Esophagus squamous epithelium (tissue), 5 donors: Measurements from ENCODE around the gene GLG1. TPM values are rescaled to one million over a fixed set of nuclear protein-coding genes. Genes with fewer than 3 reads are reported as not detected.

Experiments
- DNase-seq: peaks from one replicate; lab custom pipeline; 2025; lab: John Stamatoyannopoulos, UW
- H3K27ac ChIP-seq, 4 donors: fragments of 200-600 bp; sonication (generic); one replicate each; pipeline ENCODE4 v1.5.1; 2016 to 2019; ENCODE audit warnings: mild to moderate bottlenecking in 1 of 4
- H3K27me3 ChIP-seq, 4 donors: fragments of 200-600 bp; sonication (generic); 1 replicate in 3 of 4; 2 replicates in 1 of 4; pipeline versions ENCODE4 v1.5.1 to v1.6.0; 2017 to 2021; ENCODE audit warnings: antibody characterized with exemption in 1 of 4
- H3K36me3 ChIP-seq, 3 donors: fragments of 200-600 bp; sonication (generic); one replicate each; pipeline ENCODE4 v1.5.1; 2016 to 2019
- H3K4me1 ChIP-seq, 3 donors: fragments of 200-600 bp; sonication (generic); one replicate each; pipeline ENCODE4 v1.5.1; 2017 to 2019
- H3K4me3 ChIP-seq, 4 donors: fragments of 200-600 bp; sonication (generic); 1 replicate in 3 of 4; 2 replicates in 1 of 4; pipeline ENCODE4 v1.5.1; 2016 to 2019; ENCODE audit warnings: mild to moderate bottlenecking in 2 of 4, moderate library complexity in 1 of 4
- H3K9me3 ChIP-seq, 3 donors: fragments of 200-600 bp; sonication (generic); one replicate each; pipeline ENCODE4 v1.5.1; 2016 to 2019
- CTCF ChIP-seq, 6 experiments: fragments of 450-650 bp in 4 of 6; fragments of 200-600 bp in 2 of 6; sonication (generic) in 2 of 6; IDR thresholded peaks; one replicate each; pipeline ENCODE4 v1.5.1; 2016 to 2019; ENCODE audit warnings: antibody characterized with exemption in 6 of 6, mild to moderate bottlenecking in 4 of 6, moderate library complexity in 4 of 6
- POLR2A ChIP-seq, 4 donors: fragments of 450-650 bp; IDR thresholded peaks; one replicate each; pipeline ENCODE4 v1.6.1; 2017; ENCODE audit warnings: antibody characterized with exemption in 4 of 4, mild to moderate bottlenecking in 4 of 4, moderate library complexity in 3 of 4
- WGBS, 2 donors: methylation state at CpG; one replicate each; pipeline ENCODE4 v1.1.5; 2018; 5-methylcytosine and 5-hydroxymethylcytosine counted together
- intact Hi-C: fragments of 100-400 bp; cut with DNase I; formaldehyde crosslinking; loops from one replicate; pipeline ENCODE4 v1.15.0; 2022
- total RNA-seq, 4 donors: library from RNA; depleted of rRNA; stranded (reverse); fragments of >200 nt; gene quantifications; one replicate each; pipeline ENCODE4 v1.1.0, GENCODE V29; 2016
- donor health status: DM: yes; HTN: yes; CAD: no.

GLG1 gene
- total RNA-seq, 4 donors from 2014 or later = 59.2 to 71.9 (median 60.8) TPM

- WGBS, 2 donors = 79 to 81% methylated on average over 7 of the region's 7 CpGs
- no peak for DNase-seq
- intact Hi-C loops = no loop called here
Observed at GRCh38 chr16:74633686-74634085, 26.8 kb upstream of the GLG1 start.

DNA sequence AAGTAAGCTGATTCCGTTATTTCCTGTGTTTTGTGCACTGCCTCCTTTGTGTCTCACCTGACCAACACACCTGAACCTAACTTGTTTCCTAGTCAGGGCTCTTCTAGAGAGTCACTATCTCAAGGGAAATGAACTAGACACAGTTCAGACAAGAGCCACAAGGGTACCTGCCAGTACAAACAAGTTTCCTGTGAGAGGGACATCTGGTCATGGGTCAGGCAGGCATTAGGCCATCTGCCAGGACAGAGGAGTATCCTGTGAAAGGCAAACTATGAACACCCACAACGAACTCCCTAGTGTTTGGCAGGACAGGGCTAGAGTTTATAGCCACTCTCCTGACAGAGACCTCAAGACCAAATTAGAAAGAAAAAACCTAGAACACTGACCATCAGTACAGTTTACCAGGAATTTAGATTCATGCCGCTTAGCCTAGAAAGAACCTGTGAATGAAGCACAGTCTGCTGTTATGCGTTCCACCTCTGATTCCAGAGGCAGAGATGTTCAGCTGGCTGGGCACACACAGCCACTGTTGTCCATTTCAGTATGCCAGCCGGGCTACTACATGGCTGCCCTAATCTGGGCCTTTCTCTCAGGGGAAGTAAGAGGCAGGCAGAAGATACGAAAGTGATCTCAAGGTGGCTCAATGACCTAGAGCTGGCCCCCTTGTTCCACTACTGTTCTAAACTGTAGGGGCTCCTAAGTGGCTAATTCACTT is 20.7 kb upstream of the GLG1 start:
- no peak for TF ChIP-seq POLR2A (IDR thresholded peaks at IDR 0.05)
- no peak for TF ChIP-seq CTCF (IDR thresholded peaks at IDR 0.05)
- Histone ChIP-seq H3K27ac (no peak overlapping the region), H3K36me3 (peaks cover 26 to 100% (median 64%) of the 10 kb centered on the region in 3 donors), H3K4me3 (no peak overlapping the region), H3K27me3 (no peaks in the 10 kb centered on the region), H3K4me1 (no peaks in the 10 kb centered on the region), H3K9me3 (no peaks in the 10 kb centered on the region)
- intact Hi-C loops = loop anchor here (10.0 kb wide), 1 partner anchor 313 kb away; no protein-coding TSS in a partner anchor
- DNase-seq = no peak
- WGBS, 2 donors = 72 to 79% methylated on average over 4 to 6 of the region's 6 CpGs

More at GRCh38 chr16:74633686-74634085, 26.8 kb upstream of the GLG1 start:
- Histone ChIP-seq H3K4me1 (no peaks in the 10 kb centered on the region), H3K27me3 (no peaks in the 10 kb centered on the region), H3K27ac (no peak overlapping the region), H3K4me3 (no peak overlapping the region), H3K9me3 (no peaks in the 10 kb centered on the region), H3K36me3 (peaks cover 6 to 100% (median 51%) of the 10 kb centered on the region in 3 donors)
- no peak for TF ChIP-seq POLR2A (IDR thresholded peaks at IDR 0.05)
- no peak for TF ChIP-seq CTCF (IDR thresholded peaks at IDR 0.05)

- no peak overlapping the region for H3K27ac ChIP-seq
- no peak for DNase-seq
- H3K36me3 ChIP-seq = peaks cover 26 to 100% (median 60%) of the 10 kb centered on the region in 3 donors
- no peak for TF ChIP-seq POLR2A (IDR thresholded peaks at IDR 0.05)
- TF ChIP-seq CTCF (IDR thresholded peaks at IDR 0.05) = no peak
- H3K4me1 ChIP-seq = no peaks in the 10 kb centered on the region
- H3K9me3 ChIP-seq = no peaks in the 10 kb centered on the region
- 38 to 67% methylated on average over 1 of the region's 1 CpG for WGBS, 2 donors
- H3K27me3 ChIP-seq = no peaks in the 10 kb centered on the region
- H3K4me3 ChIP-seq = no peak overlapping the region
- intact Hi-C loops = loop anchor here (10.0 kb wide), 1 partner anchor 312 kb away; no protein-coding TSS in a partner anchor
Observed at GRCh38 chr16:74626741-74627416, 20.0 kb upstream of the GLG1 start.

DNA sequence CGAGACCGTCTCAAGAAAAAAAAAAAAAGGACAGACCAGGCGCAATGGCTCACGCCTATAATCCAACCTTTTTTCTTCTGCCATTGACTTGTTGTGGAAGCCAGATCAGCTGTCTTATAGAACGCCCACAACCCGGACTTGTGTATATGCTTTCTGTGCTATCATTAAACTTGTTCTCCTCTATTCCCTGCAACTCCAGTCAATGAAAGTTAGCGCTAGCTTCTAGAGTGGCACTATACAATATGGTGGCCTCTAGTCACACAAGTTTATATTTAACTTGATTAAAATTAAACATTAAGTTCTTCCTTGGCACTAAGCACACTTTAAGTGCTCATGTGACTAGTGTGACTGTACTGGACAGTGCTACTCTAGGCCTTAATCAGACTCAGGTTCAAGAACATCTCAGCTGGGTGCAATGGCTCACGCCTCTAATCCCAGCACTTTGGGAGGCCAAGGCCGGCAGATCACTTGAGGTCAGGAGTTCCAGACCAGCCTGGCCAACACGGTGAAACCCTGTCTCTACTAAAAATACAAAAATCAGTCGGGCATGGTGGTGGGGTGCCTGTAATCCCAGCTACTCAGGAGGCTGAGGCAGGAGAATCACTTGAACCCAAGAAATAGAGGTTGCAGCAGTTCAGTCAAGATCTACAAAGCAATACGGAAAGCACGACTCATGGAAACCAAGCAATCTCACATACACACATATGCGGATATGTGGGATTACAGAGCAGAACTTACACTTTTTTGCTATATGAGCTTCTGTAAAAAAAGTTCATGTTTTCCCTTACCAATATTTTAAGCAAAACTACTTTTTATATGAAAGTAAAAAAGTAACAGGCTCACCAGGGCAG is 18.8 kb upstream of the GLG1 start:
- intact Hi-C loops = loop anchor here (10.0 kb wide), 1 partner anchor 311 kb away; no protein-coding TSS in a partner anchor
- H3K27me3 ChIP-seq = no peaks in the 10 kb centered on the region
- 91 to 94% methylated on average over 11 to 12 of the region's 14 CpGs for WGBS, 2 donors
- H3K4me1 ChIP-seq = no peaks in the 10 kb centered on the region
- DNase-seq = no peak
- no peak overlapping the region for H3K27ac ChIP-seq
- TF ChIP-seq CTCF (IDR thresholded peaks at IDR 0.05) (no peak), POLR2A (IDR thresholded peaks at IDR 0.05) (no peak)
- H3K36me3 ChIP-seq = peaks cover 26 to 100% (median 51%) of the 10 kb centered on the region in 3 donors
- H3K9me3 ChIP-seq = no peaks in the 10 kb centered on the region
- H3K4me3 ChIP-seq = no peak overlapping the region
